NCI-H345 treated with DMSO at 0.1 percent for 48 hours (cell line): ENCODE measurements around the gene CDHR5.

Experiments
- DNase-seq: peaks from one replicate; lab custom pipeline; 2025; ENCODE audit not compliant: unreplicated experiment; lab: John Stamatoyannopoulos, UW

The CDHR5 gene

DNA sequence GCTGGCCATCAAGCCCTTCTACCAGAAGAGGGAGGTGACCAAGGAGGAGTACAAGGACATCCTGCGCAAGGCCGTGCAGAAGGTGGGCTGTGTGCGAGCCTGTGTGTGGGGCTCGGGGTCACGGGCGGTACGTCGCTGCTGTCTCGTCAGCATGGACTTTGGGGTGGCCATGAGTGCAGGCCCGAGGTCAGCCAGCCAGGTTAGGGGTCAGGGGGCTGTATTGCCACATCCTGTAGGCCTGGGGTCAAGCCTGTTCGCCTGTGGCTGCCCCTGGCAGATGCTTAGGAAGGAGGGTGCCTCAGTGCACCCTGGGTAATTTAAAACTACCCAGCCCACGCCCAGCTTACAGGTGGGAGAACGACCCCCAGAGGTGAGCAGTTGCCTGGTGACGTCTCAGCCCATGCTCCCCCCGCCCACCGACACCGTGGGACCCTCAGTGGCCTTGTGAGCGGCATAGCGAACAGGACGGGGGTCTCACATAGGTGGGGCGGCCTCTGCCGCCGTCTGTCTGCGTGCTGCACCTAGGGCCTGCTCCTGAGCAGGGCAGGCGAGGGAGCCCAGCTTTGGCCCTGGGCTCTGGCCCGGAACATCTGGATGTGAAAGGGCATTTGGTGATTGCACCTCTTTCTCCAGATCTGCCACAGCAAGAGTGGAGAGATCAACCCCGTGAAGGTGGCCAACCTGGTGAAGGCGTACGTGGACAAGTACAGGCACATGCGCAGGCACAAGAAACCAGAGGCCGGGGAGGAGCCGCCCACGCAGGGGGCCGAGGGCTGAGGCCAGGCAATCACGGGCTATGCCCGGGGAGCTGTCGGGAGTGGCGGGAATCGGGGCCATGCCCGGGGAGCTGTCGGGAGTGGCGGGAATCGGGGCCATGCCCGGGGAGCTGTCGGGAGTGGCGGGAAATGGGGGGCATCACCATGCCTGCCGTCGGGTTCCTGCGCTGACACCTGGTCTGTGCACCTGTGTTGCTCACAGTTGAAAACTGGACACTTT is 13.5 kb downstream of the CDHR5 start:
- no peak for DNase-seq

DNA sequence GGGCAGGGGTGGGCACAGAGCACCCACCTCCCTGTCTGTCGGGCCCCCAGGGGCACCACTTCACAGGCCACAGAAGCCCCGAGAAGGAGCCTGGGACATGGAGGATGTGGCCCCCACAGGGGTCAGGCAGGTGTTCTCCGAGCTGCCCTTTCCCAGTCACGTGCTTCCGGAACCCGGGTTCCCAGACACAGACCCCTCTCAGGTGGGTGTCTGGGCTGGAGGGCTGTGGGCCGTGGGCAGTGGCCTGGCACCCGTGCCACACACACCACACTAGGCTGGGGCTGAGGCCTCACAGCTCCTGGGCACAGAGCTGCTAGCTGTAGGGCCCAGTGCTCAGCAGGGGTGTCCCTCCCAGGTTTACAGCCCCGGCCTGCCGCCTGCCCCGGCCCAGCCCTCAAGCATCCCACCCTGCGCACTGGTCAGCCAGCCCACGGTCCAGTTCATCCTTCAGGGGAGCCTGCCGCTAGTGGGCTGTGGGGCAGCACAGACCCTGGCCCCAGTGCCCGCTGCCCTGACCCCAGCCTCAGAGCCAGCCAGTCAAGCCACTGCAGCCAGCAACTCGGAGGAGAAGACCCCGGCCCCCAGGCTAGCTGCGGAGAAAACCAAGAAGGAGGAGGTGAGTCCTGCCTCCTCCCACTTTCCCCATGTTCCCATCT is 14.5 kb downstream of the CDHR5 start:
- no peak for DNase-seq

GRCh38 chr11:609341-609811 is 15.4 kb downstream of the CDHR5 start:
- DNase-seq: no peak

GRCh38 chr11:608791-609251 is 15.9 kb downstream of the CDHR5 start:
- DNase-seq: no peak

GRCh38 chr11:607971-608659 is 16.6 kb downstream of the CDHR5 start:
- DNase-seq: no peak

GRCh38 chr11:607020-607780 is 17.6 kb downstream of the CDHR5 start:
- no peak for DNase-seq

- DNase-seq: no peak
Observed at GRCh38 chr11:606245-606644, 18.5 kb downstream of the CDHR5 start.

DNA sequence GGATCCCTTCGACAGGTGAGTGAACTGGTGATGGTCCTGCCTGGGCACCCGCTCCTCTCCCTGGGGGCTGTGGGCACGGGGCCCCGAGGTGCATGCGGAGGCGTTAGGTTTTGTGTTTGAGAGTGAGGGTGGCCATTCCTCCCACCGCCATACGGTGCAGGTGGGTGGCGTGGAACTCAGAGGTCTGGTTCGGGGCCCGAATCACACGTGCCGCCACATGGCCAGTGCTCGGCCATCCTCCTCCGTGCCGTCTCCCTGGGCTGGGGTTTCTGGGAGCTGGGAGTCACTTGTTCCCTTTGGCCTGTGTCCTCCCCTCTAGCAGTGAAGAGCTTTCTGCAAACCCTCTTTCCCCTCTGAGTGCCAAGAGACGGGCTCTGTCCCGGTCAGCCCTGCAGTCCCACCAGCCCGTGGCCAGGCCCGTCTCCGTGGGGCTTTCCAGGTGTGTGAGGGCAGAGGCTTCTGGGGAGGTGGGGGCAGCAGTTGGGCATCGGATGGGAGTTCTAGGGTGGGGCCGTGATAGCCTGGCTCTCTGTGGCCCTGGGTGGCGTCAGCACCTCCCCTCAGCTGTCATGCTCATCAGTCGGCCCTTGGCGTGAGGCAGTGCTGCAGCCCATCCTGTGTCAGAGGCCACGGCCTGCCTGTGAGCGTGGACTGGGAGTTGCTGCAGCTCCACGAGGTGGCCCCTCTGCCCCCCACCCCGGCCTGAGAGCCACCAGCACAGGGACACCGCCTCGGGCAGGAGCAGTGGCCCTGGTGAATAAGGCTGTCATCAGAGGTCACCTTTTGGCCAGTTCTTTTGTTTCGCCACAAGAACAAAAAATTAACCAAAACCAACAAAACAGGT is 19.2 kb downstream of the CDHR5 start:
- no peak for DNase-seq

GRCh38 chr11:603154-603553 is 21.6 kb downstream of the CDHR5 start:
- no peak for DNase-seq

- DNase-seq: no peak
Observed at GRCh38 chr11:601573-602245, 23.0 kb downstream of the CDHR5 start.

- no peak for DNase-seq
Observed at GRCh38 chr11:598005-598680, 26.6 kb downstream of the CDHR5 start.

DNA sequence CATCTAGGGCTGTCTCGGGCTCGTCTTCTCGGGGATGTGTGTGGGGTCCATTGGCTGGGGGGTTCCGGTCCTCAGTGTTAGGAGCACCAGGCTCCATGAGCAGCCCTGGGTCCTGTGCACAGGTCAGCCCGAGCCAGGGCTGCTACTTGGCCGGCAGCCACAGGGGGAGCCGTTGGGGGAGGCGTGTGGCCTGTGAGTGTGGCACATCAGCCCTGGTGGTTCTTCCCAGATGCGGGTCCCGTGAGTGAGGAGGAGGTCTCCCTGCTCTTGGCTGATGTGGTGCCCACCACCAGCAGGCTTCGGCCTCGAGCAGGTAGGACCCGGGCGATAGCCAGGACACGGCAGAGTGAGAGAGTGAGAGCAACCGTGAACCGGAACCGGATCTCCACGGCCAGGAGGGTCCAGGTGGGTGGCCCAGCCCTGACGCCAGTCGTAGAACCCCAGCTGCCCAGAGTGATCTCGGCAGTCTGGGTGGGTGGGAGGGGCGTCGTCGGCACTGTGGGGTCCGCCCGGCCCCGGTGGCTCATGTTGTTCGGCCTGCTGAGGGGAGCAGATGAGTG is 27.5 kb downstream of the CDHR5 start:
- DNase-seq: no peak

- DNase-seq: no peak
Observed at GRCh38 chr11:596374-596773, 28.4 kb downstream of the CDHR5 start.

- DNase-seq: no peak
Observed at GRCh38 chr11:595400-595799, 29.4 kb downstream of the CDHR5 start.

GRCh38 chr11:593347-593746 is 31.4 kb downstream of the CDHR5 start:
- no peak for DNase-seq

DNA sequence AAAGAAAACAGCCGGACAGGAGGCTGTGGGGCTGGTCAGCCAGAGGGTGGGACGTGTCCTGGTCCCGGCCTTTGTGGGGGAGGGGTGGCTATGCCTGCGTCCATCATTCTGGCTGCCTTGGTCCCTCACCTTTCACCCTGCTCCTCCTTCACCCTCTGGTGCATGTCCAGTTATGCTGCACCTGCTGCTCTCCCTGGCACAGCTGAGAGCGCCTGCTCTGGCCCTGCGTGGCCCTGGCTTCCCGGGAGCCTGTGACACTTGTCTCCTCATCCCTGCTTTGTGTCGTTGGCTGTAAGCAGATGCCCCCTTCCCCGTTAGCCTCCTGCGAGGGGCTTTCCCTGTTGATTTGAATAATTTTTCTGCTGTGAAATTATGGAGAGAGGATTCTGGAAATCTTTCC is 31.8 kb downstream of the CDHR5 start:
- no peak for DNase-seq

DNA sequence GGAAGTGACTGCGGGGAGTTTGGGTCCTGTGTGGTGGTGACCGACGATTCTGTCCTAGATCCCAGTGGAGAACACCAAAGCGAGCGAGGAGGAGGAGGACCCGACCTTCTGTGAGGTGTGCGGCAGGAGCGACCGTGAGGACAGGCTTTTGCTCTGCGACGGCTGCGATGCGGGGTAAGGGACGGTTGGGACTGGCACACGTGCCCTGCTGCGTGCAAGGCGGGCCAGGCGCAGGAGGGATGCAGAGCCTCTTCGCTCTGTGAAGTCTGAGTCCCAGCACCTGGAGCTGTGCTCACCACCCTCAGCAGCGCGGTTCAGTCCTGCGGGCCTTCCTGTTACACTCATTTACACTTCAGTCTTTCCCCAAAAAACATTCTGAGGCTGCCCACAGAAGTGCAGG is 32.3 kb downstream of the CDHR5 start:
- no peak for DNase-seq

DNA sequence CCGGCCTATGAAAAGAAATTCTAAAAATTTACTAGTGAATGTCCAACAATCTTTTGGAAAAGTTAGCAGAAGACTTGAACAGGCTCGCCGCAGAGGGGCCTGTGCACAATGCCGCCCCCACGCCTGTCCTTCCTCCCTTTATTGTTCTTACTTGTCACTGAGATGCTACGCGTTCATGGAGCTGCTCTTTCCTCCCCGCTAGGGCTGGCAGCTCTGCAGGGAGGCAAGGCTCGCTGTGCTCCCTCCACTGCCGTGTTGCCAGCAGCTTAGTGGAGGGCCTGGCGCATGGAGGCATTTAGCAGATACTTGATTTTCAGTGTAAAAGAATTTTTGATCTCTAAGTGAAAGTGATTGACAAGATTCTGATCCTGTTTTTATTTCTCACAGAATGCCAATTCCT is 33.8 kb downstream of the CDHR5 start:
- no peak for DNase-seq
